K562 (cell line): ENCODE results near the gene ARMC2. TPM values are rescaled to one million over a fixed set of nuclear protein-coding genes. Genes with fewer than 3 reads are reported as not detected.

Experiments used
- ATAC-seq: fragments of 200-7000 bp; cut with Tn5 transposase; 3 replicates; pipeline ENCODE4 v1.9.1; 2020; ENCODE audit warnings: moderate library complexity
- BruUV-seq: library from RNA; stranded (reverse); fragments of 400-500 nt; replicated peaks from 2 replicates; lab custom pipeline; 2021; lab: Mats Ljungman, UMichigan
- CTCF ChIA-PET: fragments of 300-600 bp; formaldehyde crosslinking; extraction: SDS; loops from one replicate; lab custom pipeline; 2021; ENCODE audit warnings: low intra/inter-chr PET ratio; lab: Yijun Ruan, JAX
- POLR2A ChIA-PET: fragments of 300-600, 350-650 bp; sonication (Branson Sonifier 250); formaldehyde crosslinking; extraction: SDS; loops from one replicate; lab custom pipeline; 2021; ENCODE audit warnings: antibody characterized with exemption, inconsistent platforms; lab: Yijun Ruan, JAX
- DNase-seq, 4 experiments: peaks; one replicate each; pipeline versions ENCODE4 v3.0.0 to v3.0.0-alpha.2; 2011 to 2018; ENCODE audit warnings: low spot score in 3 of 4, mixed read lengths in 3 of 4; ENCODE audit errors: extremely low read depth in 1 of 4
- FAIRE-seq: peaks from 2 replicates; lab custom pipeline; 2011; peaks lifted over from hg19 to GRCh38; lab: Jason Lieb, UNC
- H2AFZ ChIP-seq: 2 replicates; pipeline ENCODE4 v1.6.0; 2011; ENCODE audit warnings: low read depth, low read length, control low read depth, inconsistent platforms
- H3K27ac ChIP-seq: fragments of 200-600 bp; 3 replicates; pipeline ENCODE4 v1.8.0; 2011; ENCODE audit warnings: low read depth, mild to moderate bottlenecking, control low read depth, inconsistent platforms, low read length, moderate library complexity, mixed read lengths; ENCODE audit errors: extremely low read depth
- H3K27me3 ChIP-seq, 2 experiments: fragments of 300-600 bp in 1 of 2; 2 replicates in 1 of 2; 3 replicates in 1 of 2; pipeline versions ENCODE4 v1.6.0 to v1.8.0; 2011; ENCODE audit warnings: inconsistent platforms in 2 of 2, low read length in 2 of 2, mild to moderate bottlenecking in 1 of 2, mixed read lengths in 1 of 2, moderate library complexity in 1 of 2; ENCODE audit not compliant: control insufficient read depth in 2 of 2, insufficient read depth in 2 of 2
- H3K36me3 ChIP-seq: fragments of 300-600 bp; 3 replicates; pipeline ENCODE4 v1.8.0; 2011; ENCODE audit warnings: mild to moderate bottlenecking, low read length, inconsistent platforms; ENCODE audit not compliant: control insufficient read depth, insufficient read depth
- H3K4me1 ChIP-seq, 2 experiments: fragments of 200-600 bp in 1 of 2; replicated peaks in 1 of 2; 2 replicates in 1 of 2; 3 replicates in 1 of 2; pipeline versions ENCODE4 v1.5.1 to v1.8.0; 2011; ENCODE audit warnings: inconsistent platforms in 2 of 2, low read length in 2 of 2, mild to moderate bottlenecking in 1 of 2, mixed read lengths in 1 of 2, moderate library complexity in 1 of 2; ENCODE audit not compliant: control insufficient read depth in 2 of 2, insufficient read depth in 2 of 2
- H3K4me2 ChIP-seq: 2 replicates; pipeline ENCODE4 v1.6.1; 2011; ENCODE audit warnings: low read length, control low read depth, inconsistent platforms, mixed read lengths; ENCODE audit not compliant: insufficient read depth
- H3K4me3 ChIP-seq: fragments of 200-600 bp; sonication (generic), shearing (Covaris generic); 2 replicates; pipeline ENCODE4 v1.5.1; 2016; ENCODE audit warnings: control low read depth, inconsistent platforms
- H3K79me2 ChIP-seq: fragments of 200-600 bp; 3 replicates; pipeline ENCODE4 v1.8.0; 2011; ENCODE audit warnings: low read length, inconsistent platforms; ENCODE audit not compliant: control insufficient read depth, insufficient read depth
- H3K9ac ChIP-seq, 2 experiments: 2 replicates each; pipeline versions ENCODE4 v1.6.0 to v1.6.1; 2011; ENCODE audit warnings: low read depth in 2 of 2, low read length in 2 of 2, control low read depth in 1 of 2, inconsistent platforms in 1 of 2, mild to moderate bottlenecking in 1 of 2, mixed read lengths in 1 of 2; ENCODE audit not compliant: insufficient read depth in 1 of 2
- H3K9me1 ChIP-seq: one replicate; pipeline ENCODE4 v1.6.0; 2011; ENCODE audit warnings: inconsistent platforms, mild to moderate bottlenecking, low read length, moderate library complexity; ENCODE audit not compliant: control insufficient read depth, insufficient read depth
- H3K9me3 ChIP-seq: replicated peaks from 2 replicates; pipeline ENCODE4 v1.5.1; 2011; ENCODE audit warnings: low read depth, low read length, inconsistent platforms; ENCODE audit not compliant: control insufficient read depth, insufficient read depth
- H4K20me1 ChIP-seq: replicated peaks from 2 replicates; pipeline ENCODE4 v1.6.1; 2011; ENCODE audit warnings: low read length, inconsistent platforms, mixed read lengths; ENCODE audit not compliant: control insufficient read depth, insufficient read depth
- CREM ChIP-seq: IDR thresholded peaks from 2 replicates; pipeline ENCODE4 v1.6.1; 2014; ENCODE audit warnings: antibody characterized with exemption, low read depth
- E2F1 ChIP-seq: sonication (generic); formaldehyde crosslinking; IDR thresholded peaks from 2 replicates; pipeline ENCODE4 v1.8.1; 2023; ENCODE audit warnings: mild to moderate bottlenecking, missing genetic modification reagents, moderate library complexity
- HMGN3 ChIP-seq: IDR thresholded peaks from 2 replicates; pipeline ENCODE4 v1.6.1; 2011; ENCODE audit warnings: borderline replicate concordance, low read depth, mild to moderate bottlenecking, mixed read lengths, low read length; ENCODE audit not compliant: insufficient read length; ENCODE audit errors: extremely low read depth
- MAFG ChIP-seq: fragments of 450-650 bp; conservative IDR thresholded peaks from 2 replicates; pipeline ENCODE4 v1.6.1; 2016; ENCODE audit warnings: missing genetic modification characterization, missing compliant biosample characterization
- RFX7 ChIP-seq: fragments of 250-450 bp; sonication (Bioruptor Pico); IDR thresholded peaks from 2 replicates; pipeline ENCODE4 v1.5.1; 2021; ENCODE audit warnings: mild to moderate bottlenecking
- ZBTB17 ChIP-seq: fragments of 450-650 bp; formaldehyde crosslinking; IDR thresholded peaks from 2 replicates; pipeline ENCODE4 v1.4.0; 2020; ENCODE audit warnings: mild to moderate bottlenecking
- ZNF263 ChIP-seq: sonication (generic); formaldehyde crosslinking; IDR thresholded peaks from 2 replicates; pipeline ENCODE4 v1.8.0; 2022; ENCODE audit warnings: mild to moderate bottlenecking, missing genetic modification reagents, borderline replicate concordance
- ZNF444 ChIP-seq: fragments of 250-450 bp; sonication (Bioruptor Pico); IDR thresholded peaks from 2 replicates; pipeline ENCODE4 v1.4.0; 2020; ENCODE audit warnings: mild to moderate bottlenecking, moderate library complexity
- ZNF717 ChIP-seq: fragments of 250-450 bp; sonication (Bioruptor Pico); IDR thresholded peaks from 2 replicates; pipeline ENCODE4 v1.5.0; 2021
- ZNF778 ChIP-seq: fragments of 450-650 bp; formaldehyde crosslinking; IDR thresholded peaks from 2 replicates; pipeline ENCODE4 v1.4.0; 2020; ENCODE audit warnings: mild to moderate bottlenecking, moderate library complexity
- WGBS: fragments of 100-300 bp; shearing (Covaris generic); methylation state at CpG from one replicate; pipeline ENCODE4 v1.1.6; 2016; ENCODE audit warnings: low coverage, mixed read lengths; ENCODE audit not compliant: insufficient coverage; ENCODE audit errors: missing lambda C conversion rate; 5-methylcytosine and 5-hydroxymethylcytosine counted together
- in situ Hi-C: fragments of 300-500 bp; cut with MboI; formaldehyde crosslinking; loops from 4 replicates; pipeline ENCODE4 v1.15.0; 2018; ENCODE audit warnings: inconsistent platforms, mixed read lengths
- intact Hi-C: fragments of 100-400 bp; cut with micrococcal nuclease; formaldehyde crosslinking; loops from 2 replicates; pipeline ENCODE4 v1.14.2; 2022
- polyA plus RNA-seq, 8 experiments: library from polyadenylated mRNA; depleted of rRNA in 4 of 8; stranded (reverse) in 5 of 8; unstranded in 3 of 8; fragments of >200 nt; fragmentation: Nextera tagmentation in 2 of 8; fragmentation: Illumina TruSeq in 1 of 8; extraction: Ambion mirVana in 2 of 8; extraction: Trizol in 1 of 8; gene quantifications; 2 replicates each; pipeline versions ENCODE4 v1.2.1 to v1.2.3, GENCODE V29; 2011 to 2014; ENCODE audit warnings: inconsistent platforms in 1 of 8, missing spikeins in 1 of 8
- total RNA-seq, 7 experiments: library from RNA; depleted of rRNA in 6 of 7; stranded (reverse); fragments of >200 nt in 6 of 7; fragmentation: Illumina TruSeq in 2 of 7; extraction: Trizol in 2 of 7; gene quantifications; 2 replicates each; pipeline versions ENCODE4 v1.2.1 to v1.2.3, GENCODE V29; 2011 to 2021; ENCODE audit warnings: low replicate concordance in 1 of 7
- TF ChIP-seq, protein P1 (sequence below): fragments of 250-450 bp; sonication (Bioruptor Pico); IDR thresholded peaks from 2 replicates; pipeline ENCODE4 v1.9.0; 2021; ENCODE audit warnings: mild to moderate bottlenecking, inconsistent platforms
- TF ChIP-seq, protein P2 (sequence below): fragments of 450-650 bp; IDR thresholded peaks from 2 replicates; pipeline ENCODE4 v1.6.1; 2016

The ARMC2 gene
- total and polyA plus RNA-seq, 9 of the 15 experiments (the other 6 are each of a cell fraction or from before 2014, with no cell fraction given) = 0.14 to 3.0 (median 0.82) TPM

DNA sequence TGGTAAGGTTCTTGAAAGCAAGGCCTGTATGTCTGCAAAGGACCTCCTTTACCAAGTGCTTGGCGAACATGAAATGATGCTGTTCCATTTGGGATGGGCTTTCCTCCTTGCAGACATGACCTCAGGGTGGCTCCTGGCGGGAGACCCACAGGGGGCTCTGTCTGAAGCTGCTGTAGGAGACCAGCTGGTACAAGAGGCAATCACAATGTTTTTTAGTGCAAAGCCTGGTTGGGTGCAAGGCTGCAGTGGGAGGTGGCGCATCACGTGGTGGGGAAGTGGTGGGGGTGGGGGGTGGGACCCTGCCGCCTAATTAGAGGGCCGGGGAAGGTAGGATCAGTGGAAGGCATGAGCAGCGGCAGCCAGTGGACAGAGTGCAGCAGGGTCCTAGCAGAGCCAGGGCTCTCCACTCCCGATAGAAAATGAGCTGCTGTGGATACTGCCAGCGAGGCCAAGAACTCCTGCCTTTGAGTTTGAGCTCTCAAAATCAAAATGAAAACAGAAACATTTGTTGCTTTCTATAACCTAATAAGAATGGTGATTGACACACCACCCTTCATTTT is 9.1 kb upstream of the ARMC2 start:
- Histone ChIP-seq H3K27ac (no peak overlapping the region), H2AFZ (no peak overlapping the region), H3K4me1 (peaks cover 0 to 9% of the 10 kb centered on the region in 2 experiments; a peak in 4 of 5 replicates), H3K4me3 (no peak overlapping the region), H3K9me3 (no peaks in the 10 kb centered on the region), H3K27me3 (peaks cover 9 to 35% of the 10 kb centered on the region in 2 experiments; a peak in 3 of 5 replicates), H4K20me1 (no peaks in the 10 kb centered on the region), H3K79me2 (no peaks in the 10 kb centered on the region), H3K4me2 (no peak overlapping the region), H3K9ac (no peak overlapping the region), H3K9me1 (no peaks in the 10 kb centered on the region), H3K36me3 (no peaks in the 10 kb centered on the region)
- DNase-seq (no peak), ATAC-seq (no peak), FAIRE-seq (no peak)
- in situ Hi-C loops (loop anchor here (5.0 kb wide), 1 partner anchor 297 kb away; no protein-coding TSS in a partner anchor), intact Hi-C loops (loop anchor here (5.0 to 10.0 kb wide), 4 partner anchors 57 to 724 kb away; no protein-coding TSS in a partner anchor)
- WGBS = 19% methylated on average over 7 of the region's 9 CpGs
- ChIA-PET POLR2A (no interaction called here), CTCF (interaction anchor here (0.7 to 1.6 kb wide), 2 partner anchors 297 to 1520 kb away, joined by 3 to 9 read pairs; no protein-coding TSS in a partner anchor)
- BruUV-seq = no TSS peak
- TF ChIP-seq ZBTB17 (CRISPR knock-in tag) = no peak
- no peak for TF ChIP-seq RFX7
- no peak for TF ChIP-seq E2F1
- TF ChIP-seq MAFG (tag) = no peak
- no peak for TF ChIP-seq ZNF778 (CRISPR knock-in tag)
- no peak for TF ChIP-seq ZNF717 (CRISPR knock-in tag)
- no peak for TF ChIP-seq HMGN3
- no peak for TF ChIP-seq CREM
- no peak for TF ChIP-seq ZNF263 (CRISPR knock-in tag)
- TF ChIP-seq ZNF444 (CRISPR knock-in tag) = no peak
- TF ChIP-seq, protein P1, sequence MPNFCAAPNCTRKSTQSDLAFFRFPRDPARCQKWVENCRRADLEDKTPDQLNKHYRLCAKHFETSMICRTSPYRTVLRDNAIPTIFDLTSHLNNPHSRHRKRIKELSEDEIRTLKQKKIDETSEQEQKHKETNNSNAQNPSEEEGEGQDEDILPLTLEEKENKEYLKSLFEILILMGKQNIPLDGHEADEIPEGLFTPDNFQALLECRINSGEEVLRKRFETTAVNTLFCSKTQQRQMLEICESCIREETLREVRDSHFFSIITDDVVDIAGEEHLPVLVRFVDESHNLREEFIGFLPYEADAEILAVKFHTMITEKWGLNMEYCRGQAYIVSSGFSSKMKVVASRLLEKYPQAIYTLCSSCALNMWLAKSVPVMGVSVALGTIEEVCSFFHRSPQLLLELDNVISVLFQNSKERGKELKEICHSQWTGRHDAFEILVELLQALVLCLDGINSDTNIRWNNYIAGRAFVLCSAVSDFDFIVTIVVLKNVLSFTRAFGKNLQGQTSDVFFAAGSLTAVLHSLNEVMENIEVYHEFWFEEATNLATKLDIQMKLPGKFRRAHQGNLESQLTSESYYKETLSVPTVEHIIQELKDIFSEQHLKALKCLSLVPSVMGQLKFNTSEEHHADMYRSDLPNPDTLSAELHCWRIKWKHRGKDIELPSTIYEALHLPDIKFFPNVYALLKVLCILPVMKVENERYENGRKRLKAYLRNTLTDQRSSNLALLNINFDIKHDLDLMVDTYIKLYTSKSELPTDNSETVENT (CRISPR knock-in tag) = no peak
- TF ChIP-seq, protein P2, sequence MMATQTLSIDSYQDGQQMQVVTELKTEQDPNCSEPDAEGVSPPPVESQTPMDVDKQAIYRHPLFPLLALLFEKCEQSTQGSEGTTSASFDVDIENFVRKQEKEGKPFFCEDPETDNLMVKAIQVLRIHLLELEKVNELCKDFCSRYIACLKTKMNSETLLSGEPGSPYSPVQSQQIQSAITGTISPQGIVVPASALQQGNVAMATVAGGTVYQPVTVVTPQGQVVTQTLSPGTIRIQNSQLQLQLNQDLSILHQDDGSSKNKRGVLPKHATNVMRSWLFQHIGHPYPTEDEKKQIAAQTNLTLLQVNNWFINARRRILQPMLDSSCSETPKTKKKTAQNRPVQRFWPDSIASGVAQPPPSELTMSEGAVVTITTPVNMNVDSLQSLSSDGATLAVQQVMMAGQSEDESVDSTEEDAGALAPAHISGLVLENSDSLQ = no peak; the same call in 1 of the 2 replicates
